Testis (tissue), 3 donors: ENCODE measurements around the gene LHX4. TPM values are rescaled to one million over a fixed set of nuclear protein-coding genes. Genes with fewer than 3 reads are reported as not detected.

ENCODE experiments used
- DNase-seq: peaks from one replicate; pipeline ENCODE4 v3.0.0-alpha.2; 2019
- H3K27ac ChIP-seq, 2 donors: fragments of 200-600 bp; sonication (generic); one replicate each; pipeline ENCODE4 v1.5.1; 2019
- H3K27me3 ChIP-seq: fragments of 200-600 bp; sonication (generic); one replicate; pipeline ENCODE4 v1.5.1; 2019
- H3K36me3 ChIP-seq: fragments of 200-600 bp; sonication (generic); one replicate; pipeline ENCODE4 v1.5.1; 2017; ENCODE audit warnings: low read depth; ENCODE audit errors: missing control alignments
- H3K4me1 ChIP-seq: fragments of 200-600 bp; sonication (generic); one replicate; pipeline ENCODE4 v1.5.1; 2019
- H3K4me3 ChIP-seq, 2 donors: fragments of 200-600 bp; sonication (generic); one replicate each; pipeline ENCODE4 v1.5.1; 2017 to 2019
- H3K9me3 ChIP-seq: fragments of 200-600 bp; sonication (generic); one replicate; pipeline ENCODE4 v1.5.1; 2017
- POLR2A ChIP-seq: fragments of 450-650 bp; IDR thresholded peaks from one replicate; pipeline ENCODE4 v1.6.1; 2017; ENCODE audit warnings: antibody characterized with exemption, mild to moderate bottlenecking, moderate library complexity
- WGBS, 2 donors: methylation state at CpG; one replicate each; pipeline ENCODE4 v1.1.5; 2018; 5-methylcytosine and 5-hydroxymethylcytosine counted together
- intact Hi-C: fragments of 100-400 bp; cut with DNase I; formaldehyde crosslinking; loops from one replicate; pipeline ENCODE4 v1.15.1; 2023; ENCODE audit warnings: low total_unique reads
- polyA plus RNA-seq: library from polyadenylated mRNA; stranded (reverse); fragments of 350-450 nt; fragmentation: Illumina TruSeq; extraction: RNeasy Lipid Tissue Mini Kit (QIAGEN cat#74804); gene quantifications from one replicate; pipeline ENCODE4 v1.2.3, GENCODE V29; 2014; ENCODE audit warnings: low read depth, low replicate concordance; ENCODE audit not compliant: insufficient read depth
- total RNA-seq, 2 donors: library from RNA; depleted of rRNA; stranded (reverse); fragments of >200 nt; gene quantifications; one replicate each; pipeline ENCODE4 v1.2.3, GENCODE V29; 2016
- TF ChIP-seq, protein P1 (sequence below), 3 experiments: fragments of 450-650 bp in 2 of 3; fragments of 200-600 bp in 1 of 3; sonication (generic) in 1 of 3; IDR thresholded peaks; one replicate each; pipeline ENCODE4 v1.5.1; 2016 to 2019; ENCODE audit warnings: antibody characterized with exemption in 3 of 3, mild to moderate bottlenecking in 2 of 3, moderate library complexity in 1 of 3

LHX4 gene
- total and polyA plus RNA-seq, 3 donors from 2014 or later, result 0.63 to 5.2 (median 1.3) TPM

DNA sequence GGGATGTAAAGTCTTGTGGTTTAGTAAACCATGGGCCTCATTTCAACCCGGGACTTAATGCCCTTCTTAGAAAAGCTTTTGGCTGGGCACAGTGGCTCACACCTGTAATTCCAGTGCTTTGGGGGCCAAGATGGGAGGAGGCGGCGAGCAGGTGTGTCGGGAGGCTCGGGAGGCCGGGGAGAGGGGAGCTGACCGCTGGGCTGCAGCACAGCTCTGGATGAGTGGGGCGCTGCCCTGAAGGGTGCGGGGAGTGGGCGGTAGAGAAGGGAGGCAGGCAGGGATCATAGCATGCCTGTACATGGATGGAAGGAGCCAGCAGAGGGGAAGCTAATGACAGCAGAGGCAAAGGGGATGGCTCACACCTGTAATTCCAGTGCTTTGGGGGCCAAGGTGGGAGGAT is 31.0 kb downstream of the LHX4 start:
- Histone ChIP-seq H3K4me3 (no peak overlapping the region), H3K27me3 (no peaks in the 10 kb centered on the region), H3K9me3 (no peaks in the 10 kb centered on the region), H3K4me1 (no peaks in the 10 kb centered on the region), H3K36me3 (no peaks in the 10 kb centered on the region), H3K27ac (no peak overlapping the region)
- intact Hi-C loops, result no loop called here
- TF ChIP-seq POLR2A, result no peak
- TF ChIP-seq, protein P1, sequence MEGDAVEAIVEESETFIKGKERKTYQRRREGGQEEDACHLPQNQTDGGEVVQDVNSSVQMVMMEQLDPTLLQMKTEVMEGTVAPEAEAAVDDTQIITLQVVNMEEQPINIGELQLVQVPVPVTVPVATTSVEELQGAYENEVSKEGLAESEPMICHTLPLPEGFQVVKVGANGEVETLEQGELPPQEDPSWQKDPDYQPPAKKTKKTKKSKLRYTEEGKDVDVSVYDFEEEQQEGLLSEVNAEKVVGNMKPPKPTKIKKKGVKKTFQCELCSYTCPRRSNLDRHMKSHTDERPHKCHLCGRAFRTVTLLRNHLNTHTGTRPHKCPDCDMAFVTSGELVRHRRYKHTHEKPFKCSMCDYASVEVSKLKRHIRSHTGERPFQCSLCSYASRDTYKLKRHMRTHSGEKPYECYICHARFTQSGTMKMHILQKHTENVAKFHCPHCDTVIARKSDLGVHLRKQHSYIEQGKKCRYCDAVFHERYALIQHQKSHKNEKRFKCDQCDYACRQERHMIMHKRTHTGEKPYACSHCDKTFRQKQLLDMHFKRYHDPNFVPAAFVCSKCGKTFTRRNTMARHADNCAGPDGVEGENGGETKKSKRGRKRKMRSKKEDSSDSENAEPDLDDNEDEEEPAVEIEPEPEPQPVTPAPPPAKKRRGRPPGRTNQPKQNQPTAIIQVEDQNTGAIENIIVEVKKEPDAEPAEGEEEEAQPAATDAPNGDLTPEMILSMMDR (IDR thresholded peaks at IDR 0.05), result no peak
- DNase-seq, result no peak
- WGBS, 2 donors, result 87 to 93% methylated on average over 10 of the region's 10 CpGs

DNA sequence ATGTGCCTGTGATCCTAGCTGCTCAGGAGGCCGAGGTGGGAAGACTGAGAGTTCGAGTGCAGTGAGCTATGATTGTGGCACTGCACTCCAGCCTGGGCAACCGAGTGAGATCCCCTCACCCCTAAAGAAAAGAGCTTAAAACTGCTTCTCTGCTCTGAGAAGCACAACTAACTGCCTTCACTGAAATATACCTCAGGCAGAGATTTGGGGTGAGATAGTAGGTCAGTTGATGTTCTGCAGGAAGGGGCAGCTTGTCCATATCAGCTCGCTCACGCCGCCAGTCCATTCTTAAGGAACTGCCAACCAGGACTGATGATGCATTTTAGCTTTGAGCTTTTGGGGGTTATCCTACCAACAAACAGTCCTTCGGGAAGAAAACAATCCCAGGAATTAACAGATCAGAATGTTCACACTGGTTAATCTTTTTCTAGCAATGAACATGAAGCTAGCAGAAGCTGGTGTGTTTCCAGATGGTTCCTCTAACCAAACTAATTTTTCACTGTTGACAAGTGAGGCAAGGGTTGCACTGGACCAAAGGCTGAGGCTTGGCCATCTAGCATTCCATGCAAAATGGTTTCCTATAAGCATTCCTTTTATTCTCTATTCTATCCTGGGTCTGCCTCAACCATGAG is 31.6 kb downstream of the LHX4 start:
- TF ChIP-seq POLR2A, result no peak
- TF ChIP-seq, protein P1 (IDR thresholded peaks at IDR 0.05), result no peak
- Histone ChIP-seq H3K9me3 (no peaks in the 10 kb centered on the region), H3K27ac (no peak overlapping the region), H3K36me3 (no peaks in the 10 kb centered on the region), H3K27me3 (no peaks in the 10 kb centered on the region), H3K4me3 (no peak overlapping the region), H3K4me1 (no peaks in the 10 kb centered on the region)
- no peak for DNase-seq
- WGBS, 2 donors, result 74 to 78% methylated on average over 7 of the region's 7 CpGs
- intact Hi-C loops, result no loop called here

DNA sequence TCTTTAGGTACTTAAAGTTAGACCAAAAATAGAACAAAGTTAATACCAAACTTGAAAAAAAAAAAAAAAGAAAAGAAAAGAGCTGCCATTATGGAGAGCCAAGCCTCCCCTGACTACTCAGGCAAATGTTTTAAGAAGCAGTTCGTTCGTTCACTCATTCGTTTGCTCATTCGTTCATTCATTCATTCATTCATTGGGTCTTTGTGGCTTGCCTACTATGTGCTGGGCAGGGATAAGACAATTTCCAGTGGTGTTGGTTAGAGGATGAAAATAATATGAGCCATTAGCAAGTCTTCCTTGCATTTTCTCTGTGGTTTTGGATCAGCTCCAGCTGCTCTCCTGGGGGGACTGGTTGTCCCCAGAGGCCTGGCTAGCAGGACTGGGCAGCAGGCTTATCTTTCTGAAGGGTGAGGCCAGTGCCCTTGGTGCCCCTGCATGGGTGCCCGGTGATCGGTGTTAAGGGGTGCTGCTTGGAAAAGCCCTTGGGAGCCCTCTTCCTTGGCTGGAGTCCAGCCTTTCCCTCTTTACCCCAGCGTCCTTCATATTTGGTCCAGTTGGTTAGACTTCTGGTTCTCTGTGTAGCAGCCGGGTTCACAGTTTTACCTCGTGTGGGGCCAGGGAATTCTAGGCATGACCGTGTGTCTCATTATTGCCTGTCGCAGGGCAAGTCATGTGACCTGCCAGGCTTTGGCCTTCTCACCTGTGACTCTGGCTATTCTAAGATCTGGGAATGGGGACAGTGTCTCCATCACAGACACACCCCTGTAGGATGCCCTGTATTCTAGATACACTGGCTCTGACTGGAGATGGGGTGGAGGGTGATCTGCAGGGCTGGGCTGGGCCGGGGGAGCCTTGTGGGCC is 32.8 kb downstream of the LHX4 start:
- no peaks in the 10 kb centered on the region for H3K36me3 ChIP-seq
- H3K4me3 ChIP-seq, result no peak overlapping the region
- no peak for TF ChIP-seq POLR2A
- TF ChIP-seq, protein P1 (IDR thresholded peaks at IDR 0.05), result no peak
- no peaks in the 10 kb centered on the region for H3K4me1 ChIP-seq
- no peak overlapping the region for H3K27ac ChIP-seq
- no peak for DNase-seq
- no peaks in the 10 kb centered on the region for H3K9me3 ChIP-seq
- intact Hi-C loops, result no loop called here
- 68 to 75% methylated on average over 12 of the region's 12 CpGs for WGBS, 2 donors
- no peaks in the 10 kb centered on the region for H3K27me3 ChIP-seq

GRCh38 chr1:180264595-180264994 is 34.5 kb downstream of the LHX4 start:
- no peaks in the 10 kb centered on the region for H3K9me3 ChIP-seq
- WGBS, 2 donors, result 62 to 71% methylated on average over 2 of the region's 2 CpGs

More at GRCh38 chr1:180264595-180264994, 34.5 kb downstream of the LHX4 start:
- Histone ChIP-seq H3K4me1 (no peaks in the 10 kb centered on the region), H3K4me3 (no peak overlapping the region), H3K27ac (no peak overlapping the region), H3K27me3 (no peaks in the 10 kb centered on the region), H3K36me3 (no peaks in the 10 kb centered on the region)
- DNase-seq, result no peak
- TF ChIP-seq, protein P1 (IDR thresholded peaks at IDR 0.05), result no peak
- no peak for TF ChIP-seq POLR2A
- intact Hi-C loops, result no loop called here
